Left lung (tissue), 10 donors: ENCODE data around the gene RASGRF1. TPM values are rescaled to one million over a fixed set of nuclear protein-coding genes. Genes with fewer than 3 reads are reported as not detected.
A peak's percentile ranks its signal among the peaks of the same experiment; 100 is the strongest.

Source experiments
- ATAC-seq: fragments of 200-7000 bp; cut with Tn5 transposase; one replicate; pipeline ENCODE4 v1.9.1; 2020; ENCODE audit warnings: moderate library complexity
- DNase-seq, 4 donors: peaks; one replicate each; pipeline ENCODE4 v3.0.0-alpha.2; 2013 to 2020
- H3K27ac ChIP-seq, 2 donors: fragments of 200-600 bp; sonication (generic) in 1 of 2; one replicate each; pipeline versions ENCODE4 v1.5.0 to v1.8.0; 2020 to 2021
- H3K27me3 ChIP-seq, 2 donors: fragments of 200-600 bp; sonication (generic) in 1 of 2; one replicate each; pipeline versions ENCODE4 v1.5.0 to v1.8.0; 2020 to 2021
- H3K36me3 ChIP-seq, 2 donors: fragments of 200-600 bp; sonication (generic) in 1 of 2; one replicate each; pipeline versions ENCODE4 v1.5.0 to v1.8.0; 2020 to 2021
- H3K4me1 ChIP-seq, 2 donors: fragments of 200-600 bp; one replicate each; pipeline ENCODE4 v1.8.0; 2021
- H3K4me3 ChIP-seq, 2 donors: fragments of 200-600 bp; sonication (generic) in 1 of 2; one replicate each; pipeline versions ENCODE4 v1.5.0 to v1.8.0; 2020 to 2021; ENCODE audit warnings: mild to moderate bottlenecking in 1 of 2
- H3K9me3 ChIP-seq, 2 donors: fragments of 200-600 bp; sonication (generic) in 1 of 2; one replicate each; pipeline versions ENCODE4 v1.5.0 to v1.8.0; 2020 to 2021
- CTCF ChIP-seq, 2 donors: fragments of 200-600 bp; sonication (generic) in 1 of 2; IDR thresholded peaks; one replicate each; pipeline versions ENCODE4 v1.5.0 to v1.8.0; 2021; ENCODE audit warnings: antibody characterized with exemption in 2 of 2
- intact Hi-C, 2 donors: fragments of 100-400 bp; cut with DNase I; formaldehyde crosslinking; loops; one replicate each; pipeline versions ENCODE4 v1.11.2 to v1.14.2; 2022
- polyA plus RNA-seq, 6 donors: library from polyadenylated mRNA; unstranded; fragments of 120-200 nt; gene quantifications; one replicate each; pipeline ENCODE4 v1.2.1, GENCODE V29; 2013; ENCODE audit not compliant: insufficient read length in 6 of 6
- total RNA-seq, 2 donors: library from RNA; stranded (reverse); fragmentation: NEBNext Ultra II Directional; extraction: Animal tissue kit (Norgen Biotek cat#: 25700); gene quantifications; one replicate each; pipeline ENCODE4 v1.2.1, GENCODE V29; 2021
- donor health status: DM: no; HTN: yes; CAD: no.
- donor health status: DM: no; HTN: no; CAD: no.

RASGRF1 gene
- total and polyA plus RNA-seq, 8 donors = 5.9 to 63.2 (median 26.0) TPM

- Histone ChIP-seq H3K27me3 (no peaks in the 10 kb centered on the region), H3K36me3 (peaks cover 0 to 100% of the 10 kb centered on the region in 2 donors), H3K9me3 (no peaks in the 10 kb centered on the region), H3K4me1 (peaks cover 0 to 27% of the 10 kb centered on the region in 2 donors), H3K27ac (no peak overlapping the region), H3K4me3 (no peak overlapping the region)
- no peak for DNase-seq
- TF ChIP-seq CTCF (IDR thresholded peaks at IDR 0.05) = no peak
- no peak for ATAC-seq
- intact Hi-C loops = no loop called here
Observed at GRCh38 chr15:78925076-78925624, 165.4 kb downstream of the RASGRF1 start.

- ATAC-seq = no peak
- no peak for TF ChIP-seq CTCF (IDR thresholded peaks at IDR 0.05)
- no peak for DNase-seq
- no peak overlapping the region for H3K27ac ChIP-seq
- H3K36me3 ChIP-seq = peaks cover 0 to 100% of the 10 kb centered on the region in 2 donors
- no peaks in the 10 kb centered on the region for H3K9me3 ChIP-seq
- intact Hi-C loops = no loop called here
- peaks cover 0 to 27% of the 10 kb centered on the region in 2 donors for H3K4me1 ChIP-seq
- no peak overlapping the region for H3K4me3 ChIP-seq
- H3K27me3 ChIP-seq = no peaks in the 10 kb centered on the region
Observed at GRCh38 chr15:78923480-78924360, 166.9 kb downstream of the RASGRF1 start.

- no peak overlapping the region for H3K27ac ChIP-seq
- H3K4me3 ChIP-seq = no peak overlapping the region
- DNase-seq (no peak), ATAC-seq (no peak)
- no peaks in the 10 kb centered on the region for H3K27me3 ChIP-seq
- H3K9me3 ChIP-seq = no peaks in the 10 kb centered on the region
- peaks cover 0 to 27% of the 10 kb centered on the region in 2 donors for H3K4me1 ChIP-seq
- TF ChIP-seq CTCF (IDR thresholded peaks at IDR 0.05) = no peak
- intact Hi-C loops = no loop called here
- H3K36me3 ChIP-seq = peaks cover 0 to 99% of the 10 kb centered on the region in 2 donors
Observed at GRCh38 chr15:78923015-78923414, 167.6 kb downstream of the RASGRF1 start.

GRCh38 chr15:78922527-78922926, 168.1 kb downstream of the RASGRF1 start:
- H3K27me3 ChIP-seq = no peaks in the 10 kb centered on the region
- H3K27ac ChIP-seq = no peak overlapping the region
- intact Hi-C loops = no loop called here
- H3K9me3 ChIP-seq = no peaks in the 10 kb centered on the region
- ATAC-seq (no peak), DNase-seq (no peak)
- no peak for TF ChIP-seq CTCF (IDR thresholded peaks at IDR 0.05)
- H3K4me3 ChIP-seq = no peak overlapping the region
- H3K36me3 ChIP-seq = peaks cover 0 to 94% of the 10 kb centered on the region in 2 donors
- peaks cover 0 to 26% of the 10 kb centered on the region in 2 donors for H3K4me1 ChIP-seq

- Histone ChIP-seq H3K4me3 (no peak overlapping the region), H3K4me1 (peaks cover 0 to 26% of the 10 kb centered on the region in 2 donors), H3K27me3 (no peaks in the 10 kb centered on the region), H3K9me3 (no peaks in the 10 kb centered on the region), H3K36me3 (peaks cover 0 to 88% of the 10 kb centered on the region in 2 donors), H3K27ac (no peak overlapping the region)
- intact Hi-C loops = no loop called here
- no peak for TF ChIP-seq CTCF (IDR thresholded peaks at IDR 0.05)
- ATAC-seq = peak; percentile 3
- DNase-seq = peak in 1 of 4 donors; percentile 79
Observed at GRCh38 chr15:78921940-78922339, 168.6 kb downstream of the RASGRF1 start.
